Lower leg skin (tissue), 3 donors: ENCODE results near the gene URM1.

ENCODE experiments used
- POLR2A ChIP-seq, 2 donors: fragments of 450-650 bp; IDR thresholded peaks; one replicate each; pipeline ENCODE4 v1.6.1; 2016 to 2017; ENCODE audit warnings: antibody characterized with exemption in 2 of 2, mild to moderate bottlenecking in 1 of 2, moderate library complexity in 1 of 2
- TF ChIP-seq, protein P1 (sequence below), 3 donors: fragments of 450-650 bp; IDR thresholded peaks; one replicate each; pipeline ENCODE4 v1.5.1; 2016; ENCODE audit warnings: antibody characterized with exemption in 3 of 3, mild to moderate bottlenecking in 3 of 3, moderate library complexity in 2 of 3

DNA sequence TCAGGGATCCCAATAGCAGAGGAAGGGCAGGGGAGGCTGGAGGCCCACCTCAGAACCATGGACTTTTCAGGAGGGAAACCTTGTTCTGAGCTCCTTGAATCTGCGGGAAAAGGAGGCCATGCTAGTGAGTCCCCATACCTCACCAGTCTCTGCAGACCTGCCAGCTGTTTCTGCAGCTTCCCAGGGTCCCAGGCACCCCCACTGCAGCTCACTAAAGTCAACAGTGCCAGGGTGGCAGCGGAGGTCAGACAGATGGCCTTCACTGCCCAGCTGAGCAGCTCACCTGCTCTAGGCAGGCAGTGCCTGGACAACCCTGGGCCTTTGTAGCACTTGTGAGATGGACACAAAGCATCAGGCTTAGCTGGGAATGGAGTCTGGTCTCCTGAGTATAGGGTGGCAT, 35.3 kb upstream of the URM1 start:
- TF ChIP-seq POLR2A (IDR thresholded peaks at IDR 0.05), result no peak
- TF ChIP-seq, protein P1, sequence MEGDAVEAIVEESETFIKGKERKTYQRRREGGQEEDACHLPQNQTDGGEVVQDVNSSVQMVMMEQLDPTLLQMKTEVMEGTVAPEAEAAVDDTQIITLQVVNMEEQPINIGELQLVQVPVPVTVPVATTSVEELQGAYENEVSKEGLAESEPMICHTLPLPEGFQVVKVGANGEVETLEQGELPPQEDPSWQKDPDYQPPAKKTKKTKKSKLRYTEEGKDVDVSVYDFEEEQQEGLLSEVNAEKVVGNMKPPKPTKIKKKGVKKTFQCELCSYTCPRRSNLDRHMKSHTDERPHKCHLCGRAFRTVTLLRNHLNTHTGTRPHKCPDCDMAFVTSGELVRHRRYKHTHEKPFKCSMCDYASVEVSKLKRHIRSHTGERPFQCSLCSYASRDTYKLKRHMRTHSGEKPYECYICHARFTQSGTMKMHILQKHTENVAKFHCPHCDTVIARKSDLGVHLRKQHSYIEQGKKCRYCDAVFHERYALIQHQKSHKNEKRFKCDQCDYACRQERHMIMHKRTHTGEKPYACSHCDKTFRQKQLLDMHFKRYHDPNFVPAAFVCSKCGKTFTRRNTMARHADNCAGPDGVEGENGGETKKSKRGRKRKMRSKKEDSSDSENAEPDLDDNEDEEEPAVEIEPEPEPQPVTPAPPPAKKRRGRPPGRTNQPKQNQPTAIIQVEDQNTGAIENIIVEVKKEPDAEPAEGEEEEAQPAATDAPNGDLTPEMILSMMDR (IDR thresholded peaks at IDR 0.05), result no peak
